Mammary epithelial cell (primary cell): ENCODE data around the gene NKX1-2.

Source experiments
- CTCF ChIP-seq, 2 donors: IDR thresholded peaks in 1 of 2; conservative IDR thresholded peaks in 1 of 2; 2 replicates each; pipeline ENCODE4 v1.5.1; 2011 to 2012; ENCODE audit warnings: inconsistent platforms in 2 of 2, low read length in 2 of 2, mild to moderate bottlenecking in 2 of 2, control low read depth in 1 of 2, low read depth in 1 of 2; ENCODE audit not compliant: insufficient read depth in 1 of 2; ENCODE audit errors: extremely low read depth in 1 of 2
- EZH2 ChIP-seq: IDR thresholded peaks from 2 replicates; pipeline ENCODE4 v1.6.1; 2012; ENCODE audit warnings: low read length, inconsistent platforms, borderline replicate concordance

DNA sequence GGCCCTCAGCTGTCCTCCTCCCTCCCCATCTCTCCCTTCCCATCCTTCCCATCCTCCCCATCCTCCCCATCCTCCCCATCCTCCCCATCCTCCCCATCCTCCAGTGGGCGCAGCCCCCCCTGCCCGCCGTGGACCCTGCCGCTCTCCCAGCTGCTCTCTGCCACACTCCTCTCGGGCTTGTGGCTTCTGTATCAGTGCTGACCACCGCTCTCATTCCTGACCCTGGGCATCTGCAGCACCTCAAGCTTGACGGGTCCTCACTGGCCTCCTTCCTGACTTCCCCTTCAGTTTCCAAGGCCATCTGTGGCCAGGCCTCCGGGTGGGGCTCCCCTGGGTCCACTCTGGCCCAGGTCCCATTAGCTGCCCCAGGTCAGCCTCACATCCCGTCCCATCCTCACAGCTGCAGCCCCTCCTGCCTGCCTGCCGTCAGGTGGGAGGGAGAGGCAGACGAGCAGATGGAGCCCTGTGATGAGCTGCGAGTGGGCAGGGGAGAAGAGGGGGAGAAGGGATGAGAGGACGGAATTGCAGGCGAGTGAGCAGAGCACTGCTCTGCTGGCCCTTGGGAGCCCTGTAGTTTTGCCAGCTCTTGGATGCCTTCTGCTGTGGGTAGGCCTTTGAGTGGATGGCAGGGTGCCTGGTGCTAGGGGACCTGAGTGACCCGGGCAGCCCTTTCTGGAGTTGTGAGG, 47.5 kb upstream of the NKX1-2 start:
- no peak for TF ChIP-seq CTCF (conservative IDR thresholded peaks at IDR 0.05 in 1 of 2, IDR thresholded peaks at IDR 0.05 in 1 of 2; ENCODE audit: extremely low read depth in 1 of 2, insufficient read depth in 1 of 2, low read depth in 1 of 2, low read length in 2 of 2)
- no peak for TF ChIP-seq EZH2
